Prostate gland (tissue), 2 donors: ENCODE data around the gene PUM2.

Experiments
- POLR2AphosphoS5 ChIP-seq: sonication (generic); formaldehyde crosslinking; IDR thresholded peaks from one replicate; pipeline ENCODE4 v1.6.1; 2017; ENCODE audit warnings: antibody characterized with exemption
- TF ChIP-seq, protein P1 (sequence below), 4 experiments: fragments of 200-600 bp in 2 of 4; fragments of 450-650 bp in 2 of 4; sonication (generic) in 2 of 4; IDR thresholded peaks; 1 replicate in 3 of 4; 2 replicates in 1 of 4; pipeline ENCODE4 v1.5.1; 2016 to 2019; ENCODE audit warnings: antibody characterized with exemption in 4 of 4, mild to moderate bottlenecking in 2 of 4, moderate library complexity in 2 of 4

DNA sequence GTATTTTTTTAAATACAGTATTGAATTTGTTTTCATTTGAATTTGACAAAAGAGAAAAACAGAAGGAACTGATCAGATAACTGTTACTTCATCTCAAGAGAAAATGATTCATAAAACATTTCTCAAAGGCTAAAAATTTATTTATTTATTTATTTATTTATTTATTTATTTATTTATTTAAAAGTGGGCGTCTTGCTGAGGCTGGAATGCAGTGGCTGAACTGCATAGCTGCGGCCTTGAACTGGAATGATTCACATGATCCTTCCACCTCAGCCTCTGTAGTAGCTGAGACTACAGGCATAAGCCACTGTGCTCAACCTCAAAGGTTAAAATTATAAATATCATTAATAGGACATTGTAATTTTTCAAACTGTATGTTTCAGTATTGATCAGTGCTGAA is 4.5 kb upstream of the PUM2 start:
- TF ChIP-seq, protein P1, sequence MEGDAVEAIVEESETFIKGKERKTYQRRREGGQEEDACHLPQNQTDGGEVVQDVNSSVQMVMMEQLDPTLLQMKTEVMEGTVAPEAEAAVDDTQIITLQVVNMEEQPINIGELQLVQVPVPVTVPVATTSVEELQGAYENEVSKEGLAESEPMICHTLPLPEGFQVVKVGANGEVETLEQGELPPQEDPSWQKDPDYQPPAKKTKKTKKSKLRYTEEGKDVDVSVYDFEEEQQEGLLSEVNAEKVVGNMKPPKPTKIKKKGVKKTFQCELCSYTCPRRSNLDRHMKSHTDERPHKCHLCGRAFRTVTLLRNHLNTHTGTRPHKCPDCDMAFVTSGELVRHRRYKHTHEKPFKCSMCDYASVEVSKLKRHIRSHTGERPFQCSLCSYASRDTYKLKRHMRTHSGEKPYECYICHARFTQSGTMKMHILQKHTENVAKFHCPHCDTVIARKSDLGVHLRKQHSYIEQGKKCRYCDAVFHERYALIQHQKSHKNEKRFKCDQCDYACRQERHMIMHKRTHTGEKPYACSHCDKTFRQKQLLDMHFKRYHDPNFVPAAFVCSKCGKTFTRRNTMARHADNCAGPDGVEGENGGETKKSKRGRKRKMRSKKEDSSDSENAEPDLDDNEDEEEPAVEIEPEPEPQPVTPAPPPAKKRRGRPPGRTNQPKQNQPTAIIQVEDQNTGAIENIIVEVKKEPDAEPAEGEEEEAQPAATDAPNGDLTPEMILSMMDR (IDR thresholded peaks at IDR 0.05) = no peak
- TF ChIP-seq POLR2AphosphoS5 = no peak
